HEK293 (cell line): ENCODE data around the gene CPD.
A peak's percentile ranks its signal among the peaks of the same experiment; 100 is the strongest.

Experiments used
- BCL11B ChIP-seq: fragments of 450-650 bp; formaldehyde crosslinking; IDR thresholded peaks from 2 replicates; pipeline ENCODE4 v1.5.1; 2016; ENCODE audit warnings: low read depth, missing biosample characterization, missing genetic modification characterization
- BCL6B ChIP-seq: fragments of 450-650 bp; formaldehyde crosslinking; IDR thresholded peaks from 2 replicates; pipeline ENCODE4 v1.5.1; 2017; ENCODE audit warnings: missing biosample characterization, missing genetic modification characterization
- CTCF ChIP-seq: fragments of 450-650 bp; formaldehyde crosslinking; IDR thresholded peaks from 2 replicates; pipeline ENCODE4 v1.5.1; 2016; ENCODE audit warnings: missing biosample characterization, missing genetic modification characterization
- HOXA7 ChIP-seq: sonication (generic); formaldehyde crosslinking; IDR thresholded peaks from 2 replicates; pipeline ENCODE4 v1.8.1; 2022; ENCODE audit warnings: missing genetic modification reagents, borderline replicate concordance
- HOXD13 ChIP-seq: sonication (generic); formaldehyde crosslinking; IDR thresholded peaks from 2 replicates; pipeline ENCODE4 v1.8.0; 2022; ENCODE audit warnings: missing genetic modification reagents, borderline replicate concordance
- KLF10 ChIP-seq: fragments of 450-650 bp; IDR thresholded peaks from 2 replicates; pipeline ENCODE4 v1.5.1; 2018; ENCODE audit warnings: missing biosample characterization, mild to moderate bottlenecking, missing genetic modification characterization
- KLF7 ChIP-seq: fragments of 450-650 bp; formaldehyde crosslinking; IDR thresholded peaks from 2 replicates; pipeline ENCODE4 v1.5.1; 2016; ENCODE audit warnings: missing biosample characterization, missing genetic modification characterization, borderline replicate concordance
- MYNN ChIP-seq: fragments of 450-650 bp; formaldehyde crosslinking; IDR thresholded peaks from 2 replicates; pipeline ENCODE4 v1.5.1; 2016; ENCODE audit warnings: missing biosample characterization, missing genetic modification characterization, borderline replicate concordance
- SP2 ChIP-seq: fragments of 450-650 bp; formaldehyde crosslinking; IDR thresholded peaks from 2 replicates; pipeline ENCODE4 v1.5.1; 2016; ENCODE audit warnings: missing biosample characterization, missing genetic modification characterization
- SP7 ChIP-seq: fragments of 450-650 bp; formaldehyde crosslinking; IDR thresholded peaks from 2 replicates; pipeline ENCODE4 v1.5.1; 2016; ENCODE audit warnings: missing biosample characterization, missing genetic modification characterization
- YY1 ChIP-seq: fragments of 450-650 bp; formaldehyde crosslinking; IDR thresholded peaks from 2 replicates; pipeline ENCODE4 v1.5.1; 2018; ENCODE audit warnings: missing biosample characterization, missing genetic modification characterization
- ZBTB1 ChIP-seq: fragments of 450-650 bp; formaldehyde crosslinking; IDR thresholded peaks from 2 replicates; pipeline ENCODE4 v1.5.1; 2016; ENCODE audit warnings: missing biosample characterization, missing genetic modification characterization
- ZEB2 ChIP-seq: fragments of 450-650 bp; formaldehyde crosslinking; IDR thresholded peaks from 2 replicates; pipeline ENCODE4 v1.5.1; 2016; ENCODE audit warnings: missing biosample characterization, missing genetic modification characterization
- ZFP69B ChIP-seq: fragments of 450-650 bp; formaldehyde crosslinking; IDR thresholded peaks from 2 replicates; pipeline ENCODE4 v1.5.1; 2016; ENCODE audit warnings: missing biosample characterization, missing genetic modification characterization
- ZIC2 ChIP-seq: fragments of 450-650 bp; formaldehyde crosslinking; IDR thresholded peaks from 2 replicates; pipeline ENCODE4 v1.5.1; 2016; ENCODE audit warnings: missing biosample characterization, missing genetic modification characterization
- ZNF133 ChIP-seq: fragments of 450-650 bp; formaldehyde crosslinking; IDR thresholded peaks from 2 replicates; pipeline ENCODE4 v1.5.1; 2016; ENCODE audit warnings: missing biosample characterization, missing genetic modification characterization
- ZNF140 ChIP-seq: fragments of 450-650 bp; formaldehyde crosslinking; IDR thresholded peaks from 2 replicates; pipeline ENCODE4 v1.5.1; 2016; ENCODE audit warnings: missing biosample characterization, missing genetic modification characterization
- ZNF175 ChIP-seq: fragments of 450-650 bp; formaldehyde crosslinking; IDR thresholded peaks from 2 replicates; pipeline ENCODE4 v1.5.1; 2016; ENCODE audit warnings: missing biosample characterization, missing genetic modification characterization
- ZNF18 ChIP-seq: fragments of 450-650 bp; formaldehyde crosslinking; IDR thresholded peaks from 2 replicates; pipeline ENCODE4 v1.5.1; 2016; ENCODE audit warnings: missing biosample characterization, missing genetic modification characterization
- ZNF23 ChIP-seq: fragments of 450-650 bp; formaldehyde crosslinking; IDR thresholded peaks from 2 replicates; pipeline ENCODE4 v1.5.1; 2016; ENCODE audit warnings: missing biosample characterization, missing genetic modification characterization, borderline replicate concordance
- ZNF248 ChIP-seq: fragments of 450-650 bp; formaldehyde crosslinking; IDR thresholded peaks from 2 replicates; pipeline ENCODE4 v1.5.1; 2017; ENCODE audit warnings: missing biosample characterization, missing genetic modification characterization
- ZNF311 ChIP-seq: fragments of 450-650 bp; formaldehyde crosslinking; IDR thresholded peaks from 2 replicates; pipeline ENCODE4 v1.5.1; 2017; ENCODE audit warnings: missing biosample characterization, missing genetic modification characterization, borderline replicate concordance
- ZNF324 ChIP-seq: fragments of 450-650 bp; formaldehyde crosslinking; IDR thresholded peaks from 2 replicates; pipeline ENCODE4 v1.5.1; 2016; ENCODE audit warnings: missing biosample characterization, missing genetic modification characterization
- ZNF362 ChIP-seq: fragments of 450-650 bp; formaldehyde crosslinking; IDR thresholded peaks from 2 replicates; pipeline ENCODE4 v1.5.1; 2016; ENCODE audit warnings: missing biosample characterization, missing genetic modification characterization
- ZNF37A ChIP-seq: fragments of 450-650 bp; IDR thresholded peaks from 2 replicates; pipeline ENCODE4 v1.5.1; 2018; ENCODE audit warnings: missing biosample characterization, missing genetic modification characterization
- ZNF580 ChIP-seq: fragments of 450-650 bp; formaldehyde crosslinking; IDR thresholded peaks from 2 replicates; pipeline ENCODE4 v1.5.1; 2016; ENCODE audit warnings: missing biosample characterization, missing genetic modification characterization
- ZNF791 ChIP-seq: fragments of 450-650 bp; formaldehyde crosslinking; IDR thresholded peaks from 2 replicates; pipeline ENCODE4 v1.5.1; 2016; ENCODE audit warnings: missing biosample characterization, missing genetic modification characterization
- ZSCAN16 ChIP-seq: fragments of 450-650 bp; formaldehyde crosslinking; IDR thresholded peaks from 2 replicates; pipeline ENCODE4 v1.5.1; 2016; ENCODE audit warnings: missing biosample characterization, missing genetic modification characterization
- TF ChIP-seq, protein P1 (sequence below): fragments of 450-650 bp; formaldehyde crosslinking; IDR thresholded peaks from 2 replicates; pipeline ENCODE4 v1.5.1; 2016; ENCODE audit warnings: missing biosample characterization, missing genetic modification characterization
- TF ChIP-seq, protein P2 (sequence below): fragments of 450-650 bp; formaldehyde crosslinking; IDR thresholded peaks from 2 replicates; pipeline ENCODE4 v1.5.1; 2016; ENCODE audit warnings: missing biosample characterization, missing genetic modification characterization, low read depth
- TF ChIP-seq, protein P3 (sequence below): IDR thresholded peaks from 2 replicates; pipeline ENCODE4 v1.6.1; 2011; ENCODE audit warnings: mild to moderate bottlenecking, low read depth, low read length, borderline replicate concordance

CPD gene

GRCh38 chr17:30378825-30379302 lies at the start of gene CPD (continued):
- TF ChIP-seq ZNF580 (tag by site-specific recombination) (no peak), SP2 (tag by site-specific recombination) (peak; percentile 89), ZFP69B (tag by site-specific recombination) (peak; percentile 4; the same call in 1 of the 2 replicates), ZNF140 (tag by site-specific recombination) (no peak), HOXD13 (CRISPR knock-in tag) (no peak), ZSCAN16 (tag by site-specific recombination) (0 out of 2 replicates have a peak, but pooled peaks have one; percentile 12), HOXA7 (CRISPR knock-in tag) (no peak), ZNF248 (tag by site-specific recombination) (no peak), BCL11B (0 out of 2 replicates have a peak, but pooled peaks have one; percentile 22), SP7 (tag by site-specific recombination) (no peak), ZIC2 (tag by site-specific recombination) (peak; percentile 79), KLF10 (peak; percentile 43), YY1 (tag by site-specific recombination) (peak; percentile 81), MYNN (peak; percentile 35; the same call in 1 of the 2 replicates), ZNF324 (tag by site-specific recombination) (peak; percentile 78; the same call in 1 of the 2 replicates), BCL6B (tag by site-specific recombination) (no peak), ZNF175 (no peak), ZNF791 (tag by site-specific recombination) (no peak), ZNF311 (tag by site-specific recombination) (no peak), ZBTB1 (tag by site-specific recombination) (no peak), ZNF18 (tag by site-specific recombination) (no peak), KLF7 (no peak), ZNF37A (0 out of 2 replicates have a peak, but pooled peaks have one; percentile 8), ZNF362 (no peak), ZEB2 (tag by site-specific recombination) (peak; percentile 67), CTCF (tag by site-specific recombination) (no peak), ZNF133 (tag by site-specific recombination) (no peak), ZNF23 (tag by site-specific recombination) (no peak)
- TF ChIP-seq, protein P1, sequence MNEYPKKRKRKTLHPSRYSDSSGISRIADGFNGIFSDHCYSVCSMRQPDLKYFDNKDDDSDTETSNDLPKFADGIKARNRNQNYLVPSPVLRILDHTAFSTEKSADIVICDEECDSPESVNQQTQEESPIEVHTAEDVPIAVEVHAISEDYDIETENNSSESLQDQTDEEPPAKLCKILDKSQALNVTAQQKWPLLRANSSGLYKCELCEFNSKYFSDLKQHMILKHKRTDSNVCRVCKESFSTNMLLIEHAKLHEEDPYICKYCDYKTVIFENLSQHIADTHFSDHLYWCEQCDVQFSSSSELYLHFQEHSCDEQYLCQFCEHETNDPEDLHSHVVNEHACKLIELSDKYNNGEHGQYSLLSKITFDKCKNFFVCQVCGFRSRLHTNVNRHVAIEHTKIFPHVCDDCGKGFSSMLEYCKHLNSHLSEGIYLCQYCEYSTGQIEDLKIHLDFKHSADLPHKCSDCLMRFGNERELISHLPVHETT: no peak
- TF ChIP-seq, protein P2, sequence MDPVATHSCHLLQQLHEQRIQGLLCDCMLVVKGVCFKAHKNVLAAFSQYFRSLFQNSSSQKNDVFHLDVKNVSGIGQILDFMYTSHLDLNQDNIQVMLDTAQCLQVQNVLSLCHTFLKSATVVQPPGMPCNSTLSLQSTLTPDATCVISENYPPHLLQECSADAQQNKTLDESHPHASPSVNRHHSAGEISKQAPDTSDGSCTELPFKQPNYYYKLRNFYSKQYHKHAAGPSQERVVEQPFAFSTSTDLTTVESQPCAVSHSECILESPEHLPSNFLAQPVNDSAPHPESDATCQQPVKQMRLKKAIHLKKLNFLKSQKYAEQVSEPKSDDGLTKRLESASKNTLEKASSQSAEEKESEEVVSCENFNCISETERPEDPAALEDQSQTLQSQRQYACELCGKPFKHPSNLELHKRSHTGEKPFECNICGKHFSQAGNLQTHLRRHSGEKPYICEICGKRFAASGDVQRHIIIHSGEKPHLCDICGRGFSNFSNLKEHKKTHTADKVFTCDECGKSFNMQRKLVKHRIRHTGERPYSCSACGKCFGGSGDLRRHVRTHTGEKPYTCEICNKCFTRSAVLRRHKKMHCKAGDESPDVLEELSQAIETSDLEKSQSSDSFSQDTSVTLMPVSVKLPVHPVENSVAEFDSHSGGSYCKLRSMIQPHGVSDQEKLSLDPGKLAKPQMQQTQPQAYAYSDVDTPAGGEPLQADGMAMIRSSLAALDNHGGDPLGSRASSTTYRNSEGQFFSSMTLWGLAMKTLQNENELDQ (tag by site-specific recombination): no peak
- TF ChIP-seq, protein P3, sequence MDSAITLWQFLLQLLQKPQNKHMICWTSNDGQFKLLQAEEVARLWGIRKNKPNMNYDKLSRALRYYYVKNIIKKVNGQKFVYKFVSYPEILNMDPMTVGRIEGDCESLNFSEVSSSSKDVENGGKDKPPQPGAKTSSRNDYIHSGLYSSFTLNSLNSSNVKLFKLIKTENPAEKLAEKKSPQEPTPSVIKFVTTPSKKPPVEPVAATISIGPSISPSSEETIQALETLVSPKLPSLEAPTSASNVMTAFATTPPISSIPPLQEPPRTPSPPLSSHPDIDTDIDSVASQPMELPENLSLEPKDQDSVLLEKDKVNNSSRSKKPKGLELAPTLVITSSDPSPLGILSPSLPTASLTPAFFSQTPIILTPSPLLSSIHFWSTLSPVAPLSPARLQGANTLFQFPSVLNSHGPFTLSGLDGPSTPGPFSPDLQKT: no peak
